OCI-LY3 (cell line): Measurements from ENCODE around the gene CNTNAP2.

Experiments
- CTCF ChIP-seq: fragments of 200-600, 300-600 bp; sonication (generic); IDR thresholded peaks from 2 replicates; pipeline ENCODE4 v1.5.1; 2014; ENCODE audit warnings: antibody characterized with exemption, low read length, low read depth
- EZH2phosphoT487 ChIP-seq: fragments of 200-600 bp; shearing (Covaris generic); IDR thresholded peaks from 2 replicates; pipeline ENCODE4 v1.6.1; 2018; ENCODE audit warnings: antibody characterized with exemption, mixed run types, low read depth

- TF ChIP-seq CTCF (no peak), EZH2phosphoT487 (no peak)
Observed at GRCh38 chr7:148185041-148185440, 2068.4 kb downstream of the CNTNAP2 start.
